ENCODE results near the gene SLC30A3. TPM values are rescaled to one million over a fixed set of nuclear protein-coding genes. Genes with fewer than 3 reads are reported as not detected.

The SLC30A3 gene
- total and polyA plus RNA-seq, 2 of the 13 experiments (the other 11 are each of a cell fraction or from before 2014, with no cell fraction given): 0.38 to 0.79 TPM

GRCh38 chr2:27249891-27250651, 12.8 kb downstream of the SLC30A3 start (continued):
- TF ChIP-seq ESRRA (CRISPR knock-in tag; IDR thresholded peaks at IDR 0.05; ENCODE audit: low read depth): 0 out of 2 replicates have a peak, but pooled peaks have one; percentile 24
- no peak for TF ChIP-seq KLF12 (CRISPR knock-in tag; IDR thresholded peaks at IDR 0.05; ENCODE audit: borderline replicate concordance)
- TF ChIP-seq ZNF747 (CRISPR knock-in tag; IDR thresholded peaks at IDR 0.05; ENCODE audit: borderline replicate concordance): peak; percentile 78; the same call in 1 of the 2 replicates
- TF ChIP-seq ZNF121 (CRISPR knock-in tag; IDR thresholded peaks at IDR 0.05): peak; percentile 99
- TF ChIP-seq, protein P1, sequence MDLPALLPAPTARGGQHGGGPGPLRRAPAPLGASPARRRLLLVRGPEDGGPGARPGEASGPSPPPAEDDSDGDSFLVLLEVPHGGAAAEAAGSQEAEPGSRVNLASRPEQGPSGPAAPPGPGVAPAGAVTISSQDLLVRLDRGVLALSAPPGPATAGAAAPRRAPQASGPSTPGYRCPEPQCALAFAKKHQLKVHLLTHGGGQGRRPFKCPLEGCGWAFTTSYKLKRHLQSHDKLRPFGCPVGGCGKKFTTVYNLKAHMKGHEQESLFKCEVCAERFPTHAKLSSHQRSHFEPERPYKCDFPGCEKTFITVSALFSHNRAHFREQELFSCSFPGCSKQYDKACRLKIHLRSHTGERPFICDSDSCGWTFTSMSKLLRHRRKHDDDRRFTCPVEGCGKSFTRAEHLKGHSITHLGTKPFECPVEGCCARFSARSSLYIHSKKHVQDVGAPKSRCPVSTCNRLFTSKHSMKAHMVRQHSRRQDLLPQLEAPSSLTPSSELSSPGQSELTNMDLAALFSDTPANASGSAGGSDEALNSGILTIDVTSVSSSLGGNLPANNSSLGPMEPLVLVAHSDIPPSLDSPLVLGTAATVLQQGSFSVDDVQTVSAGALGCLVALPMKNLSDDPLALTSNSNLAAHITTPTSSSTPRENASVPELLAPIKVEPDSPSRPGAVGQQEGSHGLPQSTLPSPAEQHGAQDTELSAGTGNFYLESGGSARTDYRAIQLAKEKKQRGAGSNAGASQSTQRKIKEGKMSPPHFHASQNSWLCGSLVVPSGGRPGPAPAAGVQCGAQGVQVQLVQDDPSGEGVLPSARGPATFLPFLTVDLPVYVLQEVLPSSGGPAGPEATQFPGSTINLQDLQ (CRISPR knock-in tag; IDR thresholded peaks at IDR 0.05): no peak
- no peak for TF ChIP-seq ZKSCAN1 (IDR thresholded peaks at IDR 0.05; ENCODE audit: low read length)
- no peak for TF ChIP-seq ETS1 (CRISPR knock-in tag; IDR thresholded peaks at IDR 0.05)
- 0 out of 2 replicates have a peak, but pooled peaks have one; percentile 22 for TF ChIP-seq ZNF891 (CRISPR knock-in tag; IDR thresholded peaks at IDR 0.05)
- TF ChIP-seq IKZF4 (CRISPR knock-in tag; IDR thresholded peaks at IDR 0.05; ENCODE audit: borderline replicate concordance, low read depth, not compliant biosample characterization): no peak
- peak; percentile 65 for TF ChIP-seq ZNF274 (CRISPR knock-in tag; IDR thresholded peaks at IDR 0.05)
- TF ChIP-seq ZNF501 (CRISPR knock-in tag; IDR thresholded peaks at IDR 0.05): peak; percentile 83
- TF ChIP-seq TBL1XR1 (IDR thresholded peaks at IDR 0.05; ENCODE audit: borderline replicate concordance, low read length, partially characterized antibody): no peak
- TF ChIP-seq ZNF484 (CRISPR knock-in tag; IDR thresholded peaks at IDR 0.05; ENCODE audit: borderline replicate concordance, low read depth): no peak
- no peak for TF ChIP-seq SKI (IDR thresholded peaks at IDR 0.05; ENCODE audit: partially characterized antibody)
- no peak; the same call in 1 of the 2 replicates for TF ChIP-seq FIP1L1 (IDR thresholded peaks at IDR 0.05; ENCODE audit: borderline replicate concordance, insufficient read depth, low read depth, low read length)
- peak; percentile 44; the same call in 1 of the 2 replicates for TF ChIP-seq MIER2 (CRISPR knock-in tag; IDR thresholded peaks at IDR 0.05)
- TF ChIP-seq PLSCR1 (CRISPR knock-in tag; IDR thresholded peaks at IDR 0.05; ENCODE audit: borderline replicate concordance): no peak
- no peak for TF ChIP-seq NFIB (CRISPR knock-in tag; IDR thresholded peaks at IDR 0.05; ENCODE audit: borderline replicate concordance)
- TF ChIP-seq HOXA3 (CRISPR knock-in tag; IDR thresholded peaks at IDR 0.05): peak; percentile 41; the same call in 1 of the 2 replicates
- TF ChIP-seq PITX1 (CRISPR knock-in tag; IDR thresholded peaks at IDR 0.05): peak; percentile 82
- TF ChIP-seq, protein P2, sequence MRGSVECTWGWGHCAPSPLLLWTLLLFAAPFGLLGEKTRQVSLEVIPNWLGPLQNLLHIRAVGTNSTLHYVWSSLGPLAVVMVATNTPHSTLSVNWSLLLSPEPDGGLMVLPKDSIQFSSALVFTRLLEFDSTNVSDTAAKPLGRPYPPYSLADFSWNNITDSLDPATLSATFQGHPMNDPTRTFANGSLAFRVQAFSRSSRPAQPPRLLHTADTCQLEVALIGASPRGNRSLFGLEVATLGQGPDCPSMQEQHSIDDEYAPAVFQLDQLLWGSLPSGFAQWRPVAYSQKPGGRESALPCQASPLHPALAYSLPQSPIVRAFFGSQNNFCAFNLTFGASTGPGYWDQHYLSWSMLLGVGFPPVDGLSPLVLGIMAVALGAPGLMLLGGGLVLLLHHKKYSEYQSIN (CRISPR knock-in tag; IDR thresholded peaks at IDR 0.05; ENCODE audit: borderline replicate concordance): no peak
- TF ChIP-seq EED (CRISPR knock-in tag; IDR thresholded peaks at IDR 0.05): 0 out of 2 replicates have a peak, but pooled peaks have one; percentile 22
- no peak for TF ChIP-seq CBX1 (IDR thresholded peaks at IDR 0.05; ENCODE audit: low read depth)
- no peak for TF ChIP-seq ELF4 (CRISPR knock-in tag; IDR thresholded peaks at IDR 0.05; ENCODE audit: borderline replicate concordance)
